ENCODE data around the gene CCL4L2.
"Not testable (repeated sequence)": the region's sequence is repeated elsewhere in the genome, so short reads cannot be mapped to it uniquely, and the experiment has no call there.

CCL4L2 gene

DNA sequence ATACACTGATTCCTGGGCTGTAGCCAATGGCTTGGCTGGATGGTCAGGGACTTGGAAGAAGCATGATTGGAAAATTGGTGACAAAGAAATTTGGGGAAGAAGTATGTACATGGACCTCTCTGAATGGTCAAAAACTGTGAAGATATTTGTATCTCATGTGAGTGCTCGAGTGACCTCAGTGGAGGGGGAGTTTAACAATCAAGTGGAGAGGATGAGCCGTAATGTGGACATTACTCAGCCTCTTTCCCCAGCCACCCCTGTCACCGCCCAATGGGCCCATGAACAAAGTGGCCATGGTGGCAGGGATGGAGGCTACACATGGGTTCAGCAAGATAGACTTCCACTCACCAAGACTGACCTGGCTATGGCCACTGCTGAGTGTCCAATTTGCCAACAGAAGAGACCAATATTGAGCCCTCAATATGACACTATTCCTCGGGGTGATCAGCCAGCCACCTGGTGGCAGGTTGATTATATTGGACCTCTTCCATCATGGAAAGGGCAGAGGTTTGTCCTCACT is 10.8 kb downstream of the CCL4L2 start:
- not testable (repeated sequence) for DNase-seq

DNA sequence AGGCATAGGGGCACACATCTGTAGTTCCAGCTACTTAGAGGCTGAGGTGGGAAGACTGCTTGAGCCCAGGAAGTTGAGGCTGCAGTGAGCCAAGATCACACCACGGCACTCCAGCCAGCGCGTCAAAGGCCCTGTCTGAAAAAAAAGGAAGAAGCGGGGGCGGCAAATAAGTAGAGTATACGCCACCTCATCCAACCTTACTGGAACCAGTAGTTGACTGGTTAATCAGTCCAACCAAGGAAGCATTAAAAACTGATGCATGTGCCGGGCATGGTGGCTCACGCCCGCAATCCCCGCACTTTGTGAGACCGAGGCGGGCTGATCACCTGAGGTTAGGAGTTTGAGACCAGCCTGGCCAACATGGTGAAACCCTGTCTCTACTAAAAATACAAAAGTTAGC is 12.1 kb downstream of the CCL4L2 start:
- DNase-seq = not testable (repeated sequence)

DNA sequence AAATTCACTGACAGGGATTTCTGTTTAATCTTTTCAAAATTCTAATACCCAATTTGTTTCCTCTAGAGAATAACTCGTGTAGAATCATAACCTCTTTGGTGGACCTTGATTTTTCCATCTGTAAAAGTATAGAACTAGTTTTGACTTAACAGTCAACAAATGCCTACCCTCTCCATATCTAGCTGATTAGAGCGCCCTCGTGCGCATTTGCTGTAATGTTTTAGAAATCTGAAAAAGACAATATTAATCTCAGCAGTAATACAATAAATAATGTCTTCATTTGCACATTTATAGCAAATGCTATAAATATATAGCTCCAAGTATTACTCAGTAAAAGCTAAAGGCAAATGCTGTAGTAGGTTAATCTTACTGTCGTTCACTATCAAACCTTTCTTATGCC is 18.8 kb downstream of the CCL4L2 start:
- DNase-seq = not testable (repeated sequence)

DNA sequence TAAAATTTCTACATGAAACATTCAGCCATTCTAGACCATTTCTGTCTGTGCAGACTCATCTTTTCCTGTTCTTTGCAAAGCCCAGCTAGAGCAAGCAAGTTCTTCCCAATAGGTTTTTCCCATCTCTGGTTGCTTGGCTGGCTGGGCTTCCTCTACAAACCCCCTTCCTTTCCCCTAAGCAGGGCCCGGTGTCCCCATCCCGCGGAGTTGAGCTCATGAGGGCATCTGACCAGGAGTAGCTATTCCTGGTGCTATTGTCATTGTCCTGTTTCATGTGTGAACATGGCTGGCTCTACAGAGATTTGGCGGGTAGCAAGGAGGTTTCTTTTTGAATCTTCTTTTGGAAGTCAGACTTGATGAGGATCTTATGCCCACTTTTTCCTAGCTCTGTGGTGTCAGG is 31.2 kb downstream of the CCL4L2 start:
- not testable (repeated sequence) for DNase-seq
